ENCODE measurements around the gene VEPH1.

VEPH1 gene

GRCh38 chr3:157477441-157477840, 25.8 kb downstream of the VEPH1 start:
- no peak for DNase-seq (ENCODE audit: low spot score)

DNA sequence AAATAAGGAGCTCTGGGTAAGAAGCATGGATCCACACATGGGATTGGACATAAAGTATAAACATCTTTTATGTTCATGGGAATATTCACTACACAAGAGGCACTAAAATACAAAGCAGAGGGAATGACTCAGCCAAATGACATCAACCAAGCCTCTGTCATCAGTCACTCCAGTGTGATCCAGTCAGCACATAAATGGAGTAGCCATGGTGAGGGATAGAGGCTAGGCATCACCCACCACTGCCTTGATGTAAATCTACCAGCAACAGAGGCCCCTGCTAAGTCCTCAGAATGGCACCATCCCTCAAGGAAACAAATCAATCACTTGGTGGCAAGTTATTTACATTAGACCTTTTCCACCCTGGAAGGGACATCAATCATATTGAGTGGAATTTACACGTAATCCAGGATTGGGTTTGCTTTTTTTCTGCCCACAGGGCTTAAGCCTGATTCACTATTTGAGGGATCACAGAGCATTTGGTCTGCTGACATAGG, 27.2 kb downstream of the VEPH1 start:
- no peak for DNase-seq (ENCODE audit: low spot score)

DNA sequence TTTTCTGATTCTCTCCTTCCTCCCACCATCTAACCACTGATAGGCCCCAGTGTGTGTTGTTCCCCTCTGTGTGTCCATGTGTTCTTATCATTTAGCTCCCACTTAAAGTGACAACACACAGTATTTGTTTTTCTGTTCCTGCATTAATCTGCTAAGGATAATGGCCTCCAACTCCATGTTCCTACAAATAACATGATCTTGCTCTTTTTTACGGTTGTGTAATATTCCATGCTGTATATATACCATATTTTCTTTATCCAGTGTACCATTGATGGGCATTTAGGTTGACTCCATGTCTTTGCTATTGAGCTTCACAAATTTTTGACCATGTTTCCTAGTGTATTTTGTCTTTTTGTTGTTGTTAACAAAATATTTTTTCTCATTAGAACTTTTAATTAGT, 30.6 kb downstream of the VEPH1 start:
- DNase-seq (ENCODE audit: low spot score), result no peak

- no peak for DNase-seq (ENCODE audit: low spot score)
Observed at GRCh38 chr3:157471064-157471463, 32.2 kb downstream of the VEPH1 start.

GRCh38 chr3:157469561-157470294, 33.5 kb downstream of the VEPH1 start:
- no peak for DNase-seq (ENCODE audit: low spot score)

DNA sequence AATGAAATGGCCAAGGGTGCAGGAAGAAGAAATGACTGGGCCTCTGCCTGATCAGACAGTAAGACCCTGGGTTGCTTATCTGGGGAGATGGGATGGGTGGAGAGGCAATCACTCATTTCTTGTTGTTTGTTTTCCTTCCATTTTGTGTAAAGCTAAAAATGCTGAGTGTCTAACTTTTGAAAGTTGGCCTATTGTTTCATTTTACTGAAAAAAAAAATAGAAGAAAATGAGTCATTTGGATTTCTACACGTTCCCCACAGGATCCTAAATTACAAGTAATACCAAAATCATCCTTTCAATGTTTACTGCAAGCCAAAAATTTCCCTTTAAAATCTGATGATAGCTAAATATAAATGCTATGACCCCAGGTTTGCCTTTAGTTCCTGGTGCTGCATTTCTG, 36.0 kb downstream of the VEPH1 start:
- DNase-seq (ENCODE audit: low spot score), result no peak

GRCh38 chr3:157465741-157466140, 37.5 kb downstream of the VEPH1 start:
- DNase-seq (ENCODE audit: low spot score), result no peak

DNA sequence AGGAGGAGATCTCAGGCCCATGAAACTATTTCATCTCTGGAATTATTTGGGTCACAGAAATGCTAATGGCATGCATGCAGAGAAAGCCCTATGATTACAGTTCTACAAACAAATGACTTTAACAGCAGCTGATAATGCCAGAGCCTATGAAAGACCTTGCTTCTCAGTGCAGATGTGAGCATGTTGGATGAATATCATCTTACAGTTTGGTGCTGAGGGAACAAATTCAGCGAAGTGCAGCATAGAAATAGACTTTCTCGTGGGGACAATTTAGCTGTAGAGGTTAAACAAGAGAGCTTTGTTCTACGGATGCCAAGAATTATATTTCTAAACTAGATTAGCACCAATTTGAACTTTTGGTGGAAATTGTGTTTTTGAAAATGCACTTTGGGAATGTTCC, 38.9 kb downstream of the VEPH1 start:
- DNase-seq (ENCODE audit: low spot score), result no peak

- no peak for DNase-seq (ENCODE audit: low spot score)
Observed at GRCh38 chr3:157463816-157464215, 39.4 kb downstream of the VEPH1 start.

DNA sequence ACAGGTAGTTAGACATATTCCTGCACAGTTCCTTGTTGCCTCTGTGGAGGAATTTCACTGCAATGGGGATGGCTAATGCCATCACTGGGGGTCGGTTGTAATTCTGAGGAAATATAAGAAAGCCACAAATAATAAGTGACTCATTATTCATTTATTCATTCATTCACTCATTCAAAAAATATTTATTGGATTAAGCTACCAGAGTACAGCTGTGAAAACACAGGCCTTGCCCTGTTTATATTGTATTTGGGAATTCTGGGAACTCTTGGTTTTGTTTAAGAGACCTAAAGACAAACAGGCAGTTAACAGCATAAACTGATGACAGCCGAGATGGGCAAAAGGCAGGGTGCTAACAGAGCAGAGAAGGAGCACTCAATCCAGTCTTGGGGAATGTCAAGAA, 43.0 kb downstream of the VEPH1 start:
- DNase-seq (ENCODE audit: low spot score), result no peak

DNA sequence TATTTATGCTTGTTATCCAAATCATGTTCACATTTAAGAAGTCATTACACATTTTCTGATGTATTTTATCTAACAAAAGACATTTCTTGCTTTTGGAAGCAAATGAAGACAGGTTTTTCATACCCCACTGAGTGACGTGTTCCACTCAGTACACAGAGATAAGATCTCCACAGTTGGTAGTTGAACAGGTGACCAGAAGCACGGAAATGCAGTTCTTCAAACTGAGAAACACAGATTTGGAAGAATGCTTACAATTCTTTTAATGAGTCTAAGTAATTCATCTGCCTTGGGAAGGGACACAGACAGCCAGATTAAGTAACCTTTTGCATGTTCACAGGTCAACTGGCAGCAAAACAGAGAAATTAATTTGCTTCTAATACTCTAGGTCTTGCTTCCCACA, 43.5 kb downstream of the VEPH1 start:
- DNase-seq (ENCODE audit: low spot score), result no peak

DNA sequence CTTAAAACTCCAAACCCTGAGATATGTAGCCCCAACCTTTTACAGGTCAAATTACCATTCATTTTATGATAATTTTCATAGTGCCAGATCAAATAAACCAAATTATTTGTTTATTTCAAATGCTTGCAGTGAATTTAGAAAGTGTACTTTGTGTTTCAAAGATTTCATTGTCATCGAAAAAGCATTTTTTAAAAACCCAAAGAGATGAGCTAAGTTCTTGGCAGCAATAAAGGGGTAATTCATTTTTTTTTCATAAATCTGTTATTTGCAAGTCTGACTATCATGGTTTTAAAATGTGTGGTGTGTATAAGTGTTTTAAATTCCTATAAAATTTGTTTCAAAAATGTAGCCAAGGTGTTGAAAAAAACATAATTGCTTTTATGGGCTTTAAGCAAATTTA, 49.4 kb downstream of the VEPH1 start:
- DNase-seq (ENCODE audit: low spot score), result no peak

GRCh38 chr3:157452097-157452496, 51.1 kb downstream of the VEPH1 start:
- DNase-seq (ENCODE audit: low spot score), result no peak

DNA sequence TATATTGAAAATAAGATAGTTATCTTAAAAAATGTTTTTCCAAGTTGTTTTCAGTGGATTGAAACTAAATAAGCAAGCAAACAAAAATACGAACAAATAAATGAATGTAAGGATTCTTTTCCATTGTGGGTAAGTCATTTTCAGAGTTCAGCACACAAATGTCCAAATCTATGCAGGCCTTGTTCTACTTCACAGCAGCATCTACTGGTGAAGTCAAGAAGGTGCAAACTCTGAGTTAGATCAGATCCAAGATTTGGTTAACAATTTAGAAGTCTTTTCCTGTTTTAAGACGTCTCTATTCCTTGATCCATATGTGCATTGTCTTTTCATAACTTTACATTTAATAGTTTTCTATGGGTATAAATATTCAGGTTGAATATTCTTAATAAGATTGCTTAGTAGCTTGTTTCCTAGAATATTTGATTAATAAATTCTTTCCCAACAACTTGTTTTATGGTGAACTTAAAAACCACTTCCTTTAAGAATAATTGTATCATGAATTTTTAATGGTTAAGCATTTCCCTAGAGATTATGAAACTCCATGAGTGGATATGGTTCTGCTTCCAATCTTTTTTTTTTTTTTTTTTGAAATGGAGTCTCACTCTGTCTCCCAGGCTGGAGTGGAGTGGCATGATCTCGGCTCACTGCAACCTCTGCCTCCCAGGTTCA, 56.1 kb downstream of the VEPH1 start:
- no peak for DNase-seq (ENCODE audit: low spot score)

- DNase-seq (ENCODE audit: low spot score), result no peak
Observed at GRCh38 chr3:157445857-157446256, 57.4 kb downstream of the VEPH1 start.

DNA sequence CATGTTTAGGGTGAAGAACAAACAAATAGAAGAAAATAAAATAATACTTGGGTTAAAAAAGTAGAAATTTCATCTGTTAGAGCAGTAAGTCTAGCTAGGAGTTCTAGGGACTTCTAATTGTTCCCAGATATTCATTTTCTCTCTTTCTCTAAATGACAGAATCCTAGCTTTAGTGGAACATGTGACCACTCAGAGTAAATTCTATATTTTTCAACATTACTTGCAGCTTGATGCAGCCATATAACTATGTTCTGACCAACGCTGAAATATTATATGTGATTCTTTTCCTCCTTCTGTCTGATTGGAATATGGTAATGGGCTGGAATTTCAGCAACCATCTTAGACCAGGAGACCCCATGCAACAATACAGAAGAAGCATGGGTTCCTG, 58.4 kb downstream of the VEPH1 start:
- no peak for DNase-seq (ENCODE audit: low spot score)

DNA sequence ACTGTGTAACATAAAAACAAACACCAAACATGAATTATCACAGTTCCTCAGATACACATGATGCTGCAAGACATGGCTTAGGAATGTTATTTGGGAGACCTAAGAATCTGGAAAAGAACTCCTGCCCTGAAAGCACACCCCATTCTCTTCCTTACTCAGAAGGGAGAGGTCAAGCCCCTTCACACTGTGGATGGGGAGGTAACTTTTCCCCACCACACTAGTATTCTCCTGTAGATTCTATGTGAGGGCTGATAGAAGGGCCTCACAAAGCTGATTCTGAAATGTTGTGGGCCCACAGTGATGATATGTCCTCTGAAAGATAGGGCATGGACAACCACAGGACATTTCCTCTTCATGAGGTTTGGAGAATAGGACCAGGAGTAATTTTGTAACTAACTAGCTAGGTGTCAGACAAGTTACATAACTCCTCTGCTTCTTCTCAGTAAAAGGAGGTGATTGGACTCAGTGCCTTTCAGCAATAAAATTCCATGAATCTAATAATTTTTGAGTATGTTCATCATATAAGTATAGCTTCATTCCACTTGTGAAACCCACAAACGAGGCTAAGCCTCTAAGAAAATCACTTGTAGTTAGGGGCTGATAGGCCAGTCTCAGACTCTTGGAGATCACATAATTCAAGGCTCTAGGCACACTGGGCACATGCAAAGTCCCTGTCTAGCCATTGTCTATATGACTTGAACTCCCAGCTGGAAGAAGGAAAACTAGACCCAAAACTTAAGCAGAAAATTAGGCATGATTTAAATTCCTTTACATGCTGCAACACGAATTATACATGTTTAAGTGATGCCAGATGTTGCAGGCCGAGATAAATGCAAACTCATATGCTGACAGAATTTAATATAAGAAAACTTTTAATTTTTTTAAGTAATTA, 59.1 kb downstream of the VEPH1 start:
- no peak for DNase-seq (ENCODE audit: low spot score)

GRCh38 chr3:157442729-157443128, 60.5 kb downstream of the VEPH1 start:
- no peak for DNase-seq (ENCODE audit: low spot score)

- DNase-seq (ENCODE audit: low spot score), result no peak
Observed at GRCh38 chr3:157441102-157441624, 62.1 kb downstream of the VEPH1 start.

- DNase-seq (ENCODE audit: low spot score), result no peak
Observed at GRCh38 chr3:157438194-157438730, 65.0 kb downstream of the VEPH1 start.

- peak; percentile 31 for DNase-seq (ENCODE audit: low spot score)
Observed at GRCh38 chr3:157436583-157437291, 66.5 kb downstream of the VEPH1 start, which contains the start of gene PTX3. TSS of gene PTX3 (plus strand) at chr3:157436850. CDS start at chr3:157436934, 84 bp downstream.
